NCI-H345 (cell line): ENCODE data around the gene CHST12.
"Not testable (repeated sequence)": the region's sequence is repeated elsewhere in the genome, so short reads cannot be mapped to it uniquely, and the experiment has no call there.

Experiments used
- DNase-seq: peaks from one replicate; lab custom pipeline; 2025; lab: John Stamatoyannopoulos, UW

CHST12 gene

DNA sequence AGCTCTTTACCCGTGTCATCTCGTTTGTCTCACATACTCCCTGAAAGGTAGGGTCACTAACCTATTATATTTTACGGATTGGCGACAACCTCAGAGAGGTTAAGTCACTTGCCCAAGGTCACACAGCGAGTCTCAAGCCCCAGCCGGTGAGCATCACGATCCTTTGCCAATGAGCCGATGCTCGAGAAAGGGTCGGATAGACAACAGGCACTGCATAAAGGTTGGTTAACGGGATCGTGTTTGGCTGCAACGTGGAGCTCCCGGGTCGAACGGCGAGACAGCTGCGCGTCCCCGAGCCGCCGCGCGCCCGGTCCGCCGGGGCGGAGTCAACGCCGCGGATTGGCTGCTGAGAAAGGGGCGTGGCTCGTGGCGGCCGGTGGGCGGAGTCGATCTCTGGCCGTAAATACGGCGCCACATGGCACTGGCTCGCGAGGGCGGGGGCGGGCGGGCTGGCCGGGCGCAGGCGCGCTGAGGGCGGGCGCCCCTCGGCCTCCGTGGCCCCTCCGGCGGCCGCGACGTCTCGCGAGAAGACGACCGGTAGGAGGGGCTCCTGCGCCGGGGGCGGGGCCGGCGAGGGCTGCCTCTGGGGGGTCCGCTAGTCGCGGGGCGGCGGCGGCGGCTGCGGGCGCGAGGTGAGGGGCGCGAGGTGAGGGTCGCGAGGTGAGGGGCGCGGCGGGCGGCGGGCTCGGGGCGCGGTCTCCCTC lies at the start of gene CHST12:
CHST12 (plus strand) TSS at position 598 of the 704 bp plus-strand sequence. CDS start 29,029 bp downstream, outside the sequence.
- peak; percentile 94 for DNase-seq

DNA sequence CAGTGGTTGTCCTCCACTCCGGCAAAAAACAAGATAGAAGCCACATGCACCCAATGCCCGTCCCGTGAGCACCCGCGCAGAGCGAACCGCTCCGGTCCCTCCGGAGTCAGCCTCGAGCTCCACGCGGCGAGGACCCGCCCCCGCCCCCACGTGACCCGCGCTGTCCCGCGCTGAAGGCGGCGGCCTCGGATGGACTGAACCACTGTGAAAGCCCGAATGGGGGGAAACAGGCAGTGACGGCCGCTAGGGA lies 49.5 kb upstream of the CHST12 start:
- DNase-seq: peak; percentile 87

DNA sequence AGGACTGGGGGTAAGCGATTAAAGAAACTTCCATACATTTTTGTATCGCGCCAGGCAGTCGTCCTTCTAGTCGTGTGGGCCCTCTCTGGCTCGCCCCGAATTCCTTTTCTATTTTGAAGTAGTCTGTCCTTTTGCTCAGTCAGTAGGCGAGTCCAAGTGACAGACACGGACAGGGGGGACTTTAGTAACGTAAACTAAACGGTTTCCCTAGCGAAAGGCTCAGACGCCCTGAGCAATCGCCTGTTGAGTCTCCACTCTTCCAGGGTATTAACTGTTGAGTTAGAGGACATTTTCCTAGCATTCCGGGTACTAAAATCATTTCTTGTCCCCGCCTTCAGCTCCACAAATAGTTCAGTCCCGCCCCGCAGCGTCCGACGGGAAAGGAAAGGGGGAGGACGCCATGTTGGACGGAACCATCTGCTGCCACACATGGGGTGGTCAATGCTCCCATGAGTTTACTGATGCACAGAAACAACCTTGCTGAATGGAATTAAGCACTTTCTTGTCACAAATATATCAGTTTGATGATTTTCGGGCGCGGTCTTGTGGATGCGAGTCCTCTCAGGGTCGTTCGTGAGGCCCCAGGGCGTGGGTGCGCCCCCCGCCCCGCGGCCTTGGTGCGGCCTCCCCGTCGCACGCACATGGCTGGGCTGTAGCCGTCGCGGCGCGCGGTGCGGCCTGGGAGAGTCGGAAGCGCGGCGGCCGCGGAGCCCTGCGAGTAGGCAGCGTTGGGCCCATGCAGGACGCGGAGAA lies 49.0 kb upstream of the CHST12 start, which contains the start of gene EIF3B:
EIF3B (plus strand) TSS at position 642 of the 753 bp plus-strand sequence; CDS start at position 737, 95 bp downstream.
- DNase-seq: peak; percentile 94

DNA sequence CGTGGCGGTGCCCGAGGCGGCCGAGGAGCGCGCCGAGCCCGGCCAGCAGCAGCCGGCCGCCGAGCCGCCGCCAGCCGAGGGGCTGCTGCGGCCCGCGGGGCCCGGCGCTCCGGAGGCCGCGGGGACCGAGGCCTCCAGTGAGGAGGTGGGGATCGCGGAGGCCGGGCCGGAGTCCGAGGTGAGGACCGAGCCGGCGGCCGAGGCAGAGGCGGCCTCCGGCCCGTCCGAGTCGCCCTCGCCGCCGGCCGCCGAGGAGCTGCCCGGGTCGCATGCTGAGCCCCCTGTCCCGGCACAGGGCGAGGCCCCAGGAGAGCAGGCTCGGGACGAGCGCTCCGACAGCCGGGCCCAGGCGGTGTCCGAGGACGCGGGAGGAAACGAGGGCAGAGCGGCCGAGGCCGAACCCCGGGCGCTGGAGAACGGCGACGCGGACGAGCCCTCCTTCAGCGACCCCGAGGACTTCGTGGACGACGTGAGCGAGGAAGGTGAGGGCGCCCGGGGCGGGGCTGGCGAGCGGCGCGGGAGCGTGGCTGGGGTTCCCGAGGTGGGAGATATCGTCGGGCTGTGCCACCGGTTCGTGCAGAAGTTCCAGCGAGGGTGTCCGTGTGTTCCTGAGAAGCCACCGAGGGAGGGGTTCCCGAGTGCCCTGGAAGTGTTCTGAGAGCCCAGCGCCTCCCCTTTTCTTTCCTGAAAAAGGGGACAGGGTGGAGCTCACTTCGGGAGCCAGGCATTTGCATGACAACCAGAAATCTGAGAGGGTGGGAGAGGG lies 48.3 kb upstream of the CHST12 start:
- no peak for DNase-seq

DNA sequence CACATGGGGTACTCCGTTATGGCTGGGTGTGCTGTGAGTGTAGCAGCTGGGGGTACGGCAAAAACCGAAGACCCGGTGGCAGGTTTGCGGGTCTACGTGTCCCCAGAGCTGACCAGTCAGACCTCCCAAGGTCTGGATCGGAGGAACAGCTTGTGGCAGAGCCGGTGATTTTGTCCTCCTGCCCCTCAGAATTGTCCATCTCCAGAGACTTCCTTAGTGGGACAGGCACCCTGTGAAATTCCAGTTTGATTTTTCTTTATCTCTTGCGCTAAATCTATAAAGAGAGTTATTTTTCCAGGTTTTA lies 47.8 kb upstream of the CHST12 start:
- DNase-seq: no peak

DNA sequence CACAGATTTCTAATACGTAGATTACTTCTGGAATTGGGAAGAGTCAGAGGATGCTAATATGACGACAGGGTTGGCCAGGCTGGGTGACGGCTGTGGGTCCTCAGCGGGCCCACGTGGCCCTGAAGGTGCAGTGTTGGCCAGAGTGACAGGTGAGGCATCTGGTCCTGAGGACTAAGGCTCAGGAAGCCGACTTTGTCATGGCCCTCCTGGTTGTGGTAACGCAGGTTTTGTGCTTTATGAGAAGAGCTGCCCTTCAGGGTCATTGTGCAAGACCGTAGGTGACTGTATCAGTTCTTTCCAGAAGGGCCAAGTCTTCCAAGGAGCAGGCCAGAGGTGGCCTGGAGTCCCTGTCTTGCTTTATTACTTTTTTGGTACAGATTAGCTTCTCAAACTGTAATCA lies 46.2 kb upstream of the CHST12 start:
- no peak for DNase-seq

DNA sequence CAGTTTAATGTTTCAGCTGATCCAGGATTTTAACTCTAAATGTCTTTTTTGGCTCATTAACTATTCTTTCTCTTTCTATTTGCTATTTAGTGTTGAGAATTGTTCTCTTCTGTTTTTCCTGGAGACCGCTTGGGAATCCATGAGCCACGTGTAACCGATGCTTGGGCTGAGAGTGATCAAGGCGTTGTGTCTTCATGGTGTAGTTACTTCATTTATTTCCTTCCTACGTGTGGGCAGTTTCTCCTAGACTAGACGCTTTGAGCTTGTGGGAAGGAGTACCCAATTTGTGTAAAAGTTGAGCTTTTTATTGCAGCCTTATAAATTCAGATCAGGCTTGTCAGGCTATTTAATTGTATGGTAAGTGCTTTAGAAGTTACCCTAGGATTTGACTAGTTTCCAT lies 45.8 kb upstream of the CHST12 start:
- DNase-seq: no peak

DNA sequence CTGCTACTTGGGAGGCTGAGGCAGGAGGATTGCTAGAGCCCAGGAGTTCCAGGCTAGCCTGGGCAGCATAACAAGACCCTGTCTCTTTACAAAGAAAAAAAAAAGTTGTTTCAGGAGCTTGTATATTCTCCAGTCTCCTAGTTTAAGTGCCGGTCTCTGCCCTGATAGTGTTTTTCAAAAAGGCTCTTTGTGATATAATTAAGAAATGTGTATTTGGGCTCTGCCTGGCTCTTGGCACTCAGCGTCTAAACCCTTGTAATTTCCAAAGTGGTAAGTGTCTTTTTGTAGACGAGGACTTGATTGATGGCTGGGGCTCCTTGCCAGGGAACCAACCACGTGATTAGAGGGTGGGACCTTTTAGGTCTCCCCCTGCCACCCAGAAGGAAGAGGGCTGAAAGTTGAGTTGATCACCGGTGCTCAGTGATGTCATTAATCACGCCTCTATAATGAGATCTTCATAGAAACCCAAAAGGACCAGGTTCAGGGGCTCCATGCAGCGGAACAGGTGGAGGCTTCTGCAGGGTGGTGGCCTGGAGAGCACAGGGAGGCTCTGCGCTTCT lies 44.4 kb upstream of the CHST12 start:
- no peak for DNase-seq

DNA sequence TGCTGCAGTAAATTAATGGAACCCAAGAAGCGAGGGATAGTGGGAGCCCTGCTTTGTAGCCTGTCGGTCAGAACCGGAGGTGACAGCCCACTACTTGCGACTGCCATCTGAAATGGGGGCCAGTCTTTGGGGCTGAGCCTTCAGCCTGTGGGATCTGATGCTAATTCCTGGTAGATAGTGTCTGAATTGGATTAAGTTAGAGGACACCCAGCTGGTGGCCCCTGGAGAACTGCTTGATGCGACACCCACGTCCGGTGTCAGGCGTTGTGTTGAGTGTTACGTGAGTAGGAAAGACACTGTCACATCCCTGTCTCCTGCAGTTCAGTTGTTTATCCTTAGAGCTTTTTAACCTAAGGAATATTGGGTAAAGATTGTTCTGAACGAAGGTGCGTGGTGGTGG lies 43.8 kb upstream of the CHST12 start:
- DNase-seq: no peak

DNA sequence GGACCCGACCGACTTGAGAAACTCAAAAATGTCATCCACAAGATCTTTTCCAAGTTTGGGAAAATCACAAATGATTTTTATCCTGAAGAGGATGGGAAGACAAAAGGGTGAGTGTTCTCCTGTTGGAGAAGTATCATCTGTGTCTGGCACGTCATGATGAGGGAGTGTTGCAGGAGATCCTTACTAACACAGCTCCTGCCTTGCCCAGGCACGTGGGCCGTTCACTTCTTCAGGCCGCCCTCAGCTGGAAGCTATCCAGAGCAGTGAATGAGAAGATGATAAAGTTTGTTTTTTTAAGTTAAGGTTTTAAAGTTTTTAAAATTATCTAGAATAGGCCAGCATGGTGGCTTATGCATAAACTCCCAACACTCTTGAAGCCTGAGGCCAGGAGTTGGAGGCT lies 42.6 kb upstream of the CHST12 start:
- DNase-seq: no peak

DNA sequence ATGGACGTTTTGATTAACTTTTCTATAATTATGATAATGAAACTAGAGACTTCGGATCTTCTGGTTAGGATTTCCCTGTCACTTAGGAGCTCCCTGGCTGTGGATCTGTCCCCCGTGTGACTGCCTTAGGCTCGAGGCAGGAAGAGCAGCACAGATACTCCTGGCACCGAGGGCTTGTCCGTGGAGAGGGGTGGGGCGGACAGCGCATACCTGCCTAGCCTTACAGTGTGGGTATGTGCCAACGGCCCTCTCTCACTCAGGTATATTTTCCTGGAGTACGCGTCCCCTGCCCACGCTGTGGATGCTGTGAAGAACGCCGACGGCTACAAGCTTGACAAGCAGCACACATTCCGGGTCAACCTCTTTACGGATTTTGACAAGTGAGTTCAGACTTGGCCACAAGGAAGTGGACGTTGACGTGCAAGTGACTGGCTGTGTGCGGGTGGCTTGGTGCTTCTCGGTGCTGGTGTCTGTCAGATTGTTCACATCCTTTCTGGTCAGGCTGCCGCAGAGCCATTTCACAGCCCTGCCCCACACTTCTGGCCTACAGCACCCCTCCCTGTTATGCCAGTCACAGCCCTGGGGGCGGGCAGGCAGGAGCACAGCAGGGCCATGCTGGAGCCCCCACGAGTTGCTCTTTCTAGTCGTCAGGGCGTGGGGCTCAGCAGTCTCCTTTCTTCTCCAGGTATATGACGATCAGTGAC lies 40.9 kb upstream of the CHST12 start:
- no peak for DNase-seq

DNA sequence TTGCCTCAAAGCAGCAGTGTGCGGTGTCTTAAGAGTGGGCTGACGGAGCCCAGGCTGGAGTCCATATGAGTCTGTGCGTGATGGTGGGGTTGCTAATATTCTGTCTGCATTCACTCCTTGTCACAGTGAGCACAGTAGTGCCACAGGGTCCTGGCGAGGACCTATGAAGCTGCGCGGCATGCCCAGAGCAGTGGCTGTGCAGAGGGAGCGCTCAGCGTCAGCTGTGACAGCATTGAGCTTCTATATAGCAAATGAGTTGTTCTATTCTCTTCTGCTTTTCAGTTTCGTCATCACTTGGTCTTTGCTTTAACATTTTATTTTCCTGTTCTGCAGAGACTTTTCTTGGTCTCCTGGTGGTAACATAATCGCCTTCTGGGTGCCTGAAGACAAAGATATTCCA lies 34.3 kb upstream of the CHST12 start:
- no peak for DNase-seq

DNA sequence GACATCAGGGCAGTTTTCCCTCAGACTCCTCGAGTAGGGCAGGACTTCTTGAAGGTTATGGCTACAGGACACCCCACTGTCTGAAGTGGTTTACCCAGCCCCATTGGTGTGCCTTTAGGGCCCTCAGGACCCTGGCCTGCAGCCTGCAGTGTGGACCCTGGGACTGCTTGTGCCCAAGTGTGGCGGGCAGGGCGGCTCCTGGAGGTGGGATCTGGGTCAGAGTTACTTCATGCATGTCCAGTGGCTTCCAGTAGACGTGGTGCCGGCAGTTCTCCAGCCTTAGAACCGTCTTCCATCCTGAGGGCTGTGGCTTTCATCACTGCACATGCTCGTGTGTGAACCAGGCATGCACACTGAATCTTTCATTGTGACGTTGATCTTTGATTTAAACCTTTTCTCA lies 32.1 kb upstream of the CHST12 start:
- no peak for DNase-seq

DNA sequence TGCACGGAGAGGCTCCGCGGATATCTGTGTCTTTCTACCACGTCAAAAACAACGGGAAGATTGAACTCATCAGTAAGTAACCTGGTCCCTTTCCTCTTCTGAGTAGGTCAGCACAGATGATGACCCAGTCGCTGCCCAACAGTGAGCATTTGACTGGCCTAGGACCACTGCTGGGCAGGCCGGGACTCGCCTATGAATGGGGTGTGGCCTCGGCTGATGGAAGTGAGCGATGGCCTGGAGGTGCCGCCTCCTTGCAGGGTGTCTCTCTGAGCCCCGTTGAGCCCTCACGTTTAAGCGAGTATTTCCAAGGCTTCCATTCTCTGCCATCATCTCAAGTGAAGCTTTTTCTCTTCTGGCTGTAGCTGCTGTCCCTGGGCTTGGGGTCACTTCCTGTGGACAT lies 30.7 kb upstream of the CHST12 start:
- DNase-seq: no peak

DNA sequence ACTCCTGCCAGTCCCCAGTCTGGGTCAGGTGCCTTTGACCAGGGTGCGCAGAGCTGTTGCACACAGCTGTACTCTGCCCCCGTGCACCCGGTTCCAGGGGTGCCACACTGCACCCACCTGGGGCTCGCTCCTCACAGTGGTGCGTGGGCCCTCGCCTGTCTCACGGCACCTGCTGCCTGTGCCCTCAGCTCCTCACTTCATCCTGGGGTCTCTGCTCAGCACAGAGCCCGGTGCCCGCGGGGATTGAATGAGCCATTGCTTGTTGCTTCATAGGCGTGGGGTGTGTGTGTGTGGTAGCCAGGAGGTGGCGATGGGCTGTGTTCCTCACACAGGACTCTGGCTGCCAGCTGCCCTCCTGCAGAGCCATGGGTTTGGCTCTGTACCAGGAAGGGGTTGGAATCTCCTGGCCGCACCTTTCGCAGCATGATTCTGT lies 30.3 kb upstream of the CHST12 start:
- DNase-seq: no peak

DNA sequence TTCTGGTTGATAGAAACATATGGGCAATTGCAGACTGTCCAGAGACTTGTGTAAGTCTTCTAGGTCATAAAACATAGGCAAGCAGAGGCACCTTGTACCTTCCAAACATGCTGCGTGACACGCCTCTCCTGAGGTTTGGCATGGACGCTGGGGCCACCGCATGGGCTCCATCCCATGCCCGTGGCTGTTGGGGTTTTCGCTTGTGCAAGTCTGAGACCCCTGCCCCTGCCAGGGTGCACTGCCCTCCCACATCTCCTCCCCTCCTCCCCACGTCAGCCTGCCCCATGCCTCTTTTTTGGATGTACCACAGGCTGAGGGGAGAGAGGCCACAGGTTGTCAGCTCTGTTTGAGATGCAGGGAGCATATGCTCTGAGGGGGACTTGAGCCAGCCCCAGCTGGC lies 29.8 kb upstream of the CHST12 start:
- DNase-seq: no peak

DNA sequence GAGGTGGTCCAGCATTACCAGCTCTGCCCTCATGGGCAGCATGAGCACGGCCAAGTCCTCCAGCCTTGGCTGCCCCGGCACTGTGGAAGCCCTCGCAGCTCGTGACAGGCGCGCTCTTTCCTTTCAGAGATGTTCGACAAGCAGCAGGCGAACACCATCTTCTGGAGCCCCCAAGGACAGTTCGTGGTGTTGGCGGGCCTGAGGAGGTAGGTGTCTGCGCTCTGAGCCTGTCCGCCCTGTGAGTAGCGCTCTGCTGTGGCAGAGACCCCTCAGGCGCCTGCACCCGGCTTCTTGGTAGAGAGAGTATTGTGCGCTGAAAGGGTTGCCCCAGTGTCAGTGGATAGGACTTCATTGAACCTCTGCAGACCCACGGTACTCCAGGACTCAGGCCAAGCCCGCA lies 29.0 kb upstream of the CHST12 start:
- no peak for DNase-seq

DNA sequence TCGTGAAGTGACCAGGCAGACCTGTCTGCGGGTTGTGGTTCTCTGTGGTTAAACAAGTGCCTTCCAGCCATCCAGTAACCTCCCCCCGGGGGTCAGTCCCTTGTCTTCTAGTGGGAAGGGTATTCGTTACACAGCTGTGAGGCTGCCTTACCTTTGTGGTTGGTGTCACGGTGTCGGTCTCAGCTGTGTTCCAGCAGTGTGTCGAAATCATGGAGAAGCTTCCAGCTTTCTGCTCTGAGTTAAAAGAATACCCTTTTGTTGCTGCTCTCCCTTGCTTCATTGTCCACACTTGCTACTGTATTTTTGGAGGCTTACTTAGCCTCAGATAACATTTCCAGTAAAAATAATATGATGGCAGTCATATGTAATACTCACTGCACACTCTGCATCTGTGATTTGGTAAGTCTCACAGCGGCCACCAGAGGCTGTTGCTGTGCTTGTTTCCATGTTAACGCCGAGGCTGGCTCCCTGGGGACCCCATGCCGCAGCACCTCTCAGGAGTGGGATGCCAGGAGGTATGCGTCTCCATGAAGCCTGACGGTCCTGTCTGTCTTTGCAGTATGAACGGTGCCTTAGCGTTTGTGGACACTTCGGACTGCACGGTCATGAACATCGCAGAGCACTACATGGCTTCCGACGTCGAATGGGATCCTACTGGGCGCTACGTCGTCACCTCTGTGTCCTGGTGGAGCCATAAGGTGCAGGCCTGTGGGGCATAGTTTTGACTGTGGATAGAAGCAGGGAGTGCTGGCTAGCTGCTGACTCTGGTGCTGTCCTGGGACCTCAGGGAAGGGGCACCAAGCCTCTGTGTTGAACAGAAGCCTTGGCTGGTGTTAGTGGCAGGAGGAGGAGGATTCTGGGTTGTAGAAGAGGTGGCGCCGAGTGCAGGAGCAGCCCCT lies 28.3 kb upstream of the CHST12 start:
- no peak for DNase-seq

DNA sequence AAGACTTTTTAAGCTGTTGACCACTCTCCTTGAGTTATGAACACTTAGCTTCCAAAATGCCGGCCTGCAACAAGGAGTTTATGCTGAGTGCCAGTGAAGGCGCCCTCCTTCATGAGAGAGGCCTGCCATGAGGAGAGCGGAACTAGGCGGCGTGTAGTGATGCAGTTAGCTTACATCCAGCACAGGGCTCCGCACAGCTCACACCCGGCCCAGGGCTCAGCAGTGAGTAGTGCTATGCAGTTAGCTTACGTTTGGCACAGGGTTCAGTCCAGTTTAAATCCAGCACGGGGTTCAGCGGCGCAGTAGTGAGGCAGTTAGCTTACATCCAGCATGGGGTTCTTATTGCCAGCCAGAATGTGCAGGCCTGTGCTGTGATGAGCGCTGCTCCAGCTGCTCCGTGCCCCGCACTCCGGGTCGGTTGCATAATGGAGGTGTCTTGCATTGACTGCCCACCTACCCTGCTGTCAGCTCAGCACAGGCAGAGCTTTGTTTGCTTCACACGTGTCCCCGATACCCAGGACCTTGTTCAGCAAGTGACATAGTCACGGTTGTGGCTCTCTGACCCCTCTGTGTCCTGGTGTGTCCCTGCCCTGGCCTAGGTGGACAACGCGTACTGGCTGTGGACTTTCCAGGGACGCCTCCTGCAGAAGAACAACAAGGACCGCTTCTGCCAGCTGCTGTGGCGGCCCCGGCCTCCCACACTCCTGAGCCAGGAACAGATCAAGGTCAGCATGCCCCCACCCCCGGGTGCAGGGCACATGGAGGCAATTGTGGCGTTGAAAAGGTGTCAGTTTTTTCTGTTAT lies 26.9 kb upstream of the CHST12 start:
- DNase-seq: no peak

DNA sequence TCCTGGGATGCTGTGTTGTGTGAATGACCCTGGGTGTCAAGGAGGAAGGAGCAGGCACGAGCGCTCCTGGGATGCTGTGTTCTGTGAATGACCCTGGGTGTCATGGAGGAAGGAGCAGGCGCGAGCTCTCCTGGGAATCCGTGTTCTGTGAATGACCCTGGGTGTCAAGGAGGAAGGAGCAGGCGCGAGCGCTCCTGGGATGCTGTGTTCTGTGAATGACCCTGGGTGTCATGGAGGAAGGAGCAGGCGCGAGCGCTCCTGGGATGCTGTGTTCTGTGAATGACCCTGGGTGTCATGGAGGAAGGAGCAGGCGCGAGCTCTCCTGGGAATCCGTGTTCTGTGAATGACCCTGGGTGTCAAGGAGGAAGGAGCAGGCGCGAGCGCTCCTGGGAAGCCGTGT lies 25.9 kb upstream of the CHST12 start:
- not testable (repeated sequence) for DNase-seq
